ENCODE measurements around the gene METTL18.
A peak's percentile ranks its signal among the peaks of the same experiment; 100 is the strongest.
"Not testable (repeated sequence)": the region's sequence is repeated elsewhere in the genome, so short reads cannot be mapped to it uniquely, and the experiment has no call there.

Gene METTL18

DNA sequence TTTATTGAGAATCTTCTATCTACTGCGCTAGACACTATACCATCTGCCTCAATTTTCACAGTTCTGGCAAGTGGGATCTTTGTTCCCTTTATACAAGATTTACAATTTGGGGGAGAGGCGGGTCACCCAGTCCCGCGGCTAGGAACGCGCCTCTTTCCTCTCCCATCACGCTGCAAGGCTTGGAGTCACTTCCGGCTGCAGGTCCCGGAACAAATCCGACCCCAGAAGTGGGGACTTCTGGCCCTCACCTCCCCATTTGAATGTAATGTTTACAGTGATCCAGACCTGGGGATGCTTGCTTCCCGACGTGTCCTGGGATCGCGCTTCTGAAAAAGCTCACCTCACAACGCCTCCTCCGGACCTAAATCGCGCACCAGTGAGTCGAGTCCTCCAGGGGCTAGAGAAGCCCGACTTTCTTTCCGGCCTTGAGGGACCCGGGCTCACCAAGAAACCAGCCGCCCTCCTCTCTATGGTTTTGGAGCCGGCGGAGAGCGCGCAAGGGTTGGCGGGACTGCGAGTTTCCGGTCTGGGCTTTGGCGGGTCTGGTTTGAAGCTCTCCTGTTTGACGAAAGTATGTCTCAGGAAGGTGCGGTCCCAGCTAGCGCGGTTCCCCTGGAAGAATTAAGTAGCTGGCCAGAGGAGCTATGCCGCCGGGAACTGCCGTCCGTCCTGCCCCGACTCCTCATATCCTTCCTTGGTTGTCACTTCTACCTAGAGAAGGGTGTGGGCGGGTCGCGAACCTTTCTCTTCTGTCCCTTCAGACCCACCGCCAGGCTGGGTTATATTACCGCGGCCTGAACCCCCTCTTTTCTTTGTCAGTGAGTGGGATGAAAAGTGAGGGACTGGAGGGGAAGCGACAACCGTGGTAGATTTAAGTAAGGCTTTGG is at the start of gene METTL18:
METTL18 (minus strand) TSS at position 378 of the 887 bp plus-strand sequence. CDS start 1,212 bp downstream, outside the sequence.
- peak; percentile 96 to 99 (median 98) for DNase-seq

DNA sequence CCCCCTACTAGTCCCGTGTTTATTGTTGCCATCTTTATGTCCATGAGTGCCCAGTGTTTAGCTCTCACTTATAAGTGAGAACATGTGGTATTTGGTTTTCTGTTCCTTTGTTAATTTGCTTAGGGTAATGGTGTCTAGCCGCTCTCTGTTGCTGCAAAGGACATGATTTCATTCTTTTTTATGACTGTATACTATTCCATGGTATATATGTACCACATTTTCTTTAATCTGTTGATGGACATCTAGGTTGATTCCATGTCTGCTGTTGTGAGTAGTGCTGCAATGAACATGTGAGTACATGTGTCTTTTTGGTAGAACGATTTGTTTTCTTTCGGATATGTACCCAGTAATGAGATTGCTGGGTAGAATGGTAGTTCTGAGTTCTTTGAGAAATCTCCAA is 44.2 kb upstream of the METTL18 start:
- no peak for DNase-seq

DNA sequence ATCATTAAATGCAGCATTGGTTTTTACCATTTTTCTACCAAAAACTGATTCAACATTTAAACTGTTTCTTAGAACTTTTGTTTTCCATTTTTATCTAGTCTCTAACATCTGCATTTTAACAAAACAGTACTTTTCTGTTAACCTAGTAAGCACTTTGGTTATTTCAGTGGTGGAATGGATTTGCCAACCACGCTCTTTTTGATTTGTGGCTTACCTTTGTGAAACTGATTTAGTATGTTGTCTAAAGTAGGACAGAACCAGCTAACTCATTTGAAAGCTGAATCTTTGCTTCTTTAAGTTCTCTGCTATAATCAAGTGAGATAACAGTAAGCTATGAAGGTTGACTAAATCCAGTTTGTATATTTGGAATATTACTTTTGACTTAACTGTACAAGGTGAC is 41.5 kb upstream of the METTL18 start:
- DNase-seq, result no peak

DNA sequence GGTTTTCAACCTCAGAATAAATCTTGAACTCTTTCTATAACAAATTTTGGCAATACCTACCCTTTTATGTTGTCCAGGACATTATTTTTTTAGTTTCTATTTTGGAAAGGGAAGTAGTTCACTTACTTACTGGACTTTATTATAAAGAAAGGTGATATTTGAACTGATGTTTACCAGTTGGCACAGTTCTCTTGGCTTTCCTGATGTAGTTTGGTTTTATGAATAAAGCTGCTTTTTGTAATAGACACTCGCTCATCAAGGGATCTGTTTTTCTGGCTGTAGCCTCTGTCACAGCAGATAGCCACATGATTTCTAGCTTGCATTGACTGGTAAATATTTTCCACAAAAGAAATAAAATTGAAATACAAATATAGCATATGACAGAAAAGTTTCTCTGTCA is 40.9 kb upstream of the METTL18 start:
- no peak for DNase-seq

DNA sequence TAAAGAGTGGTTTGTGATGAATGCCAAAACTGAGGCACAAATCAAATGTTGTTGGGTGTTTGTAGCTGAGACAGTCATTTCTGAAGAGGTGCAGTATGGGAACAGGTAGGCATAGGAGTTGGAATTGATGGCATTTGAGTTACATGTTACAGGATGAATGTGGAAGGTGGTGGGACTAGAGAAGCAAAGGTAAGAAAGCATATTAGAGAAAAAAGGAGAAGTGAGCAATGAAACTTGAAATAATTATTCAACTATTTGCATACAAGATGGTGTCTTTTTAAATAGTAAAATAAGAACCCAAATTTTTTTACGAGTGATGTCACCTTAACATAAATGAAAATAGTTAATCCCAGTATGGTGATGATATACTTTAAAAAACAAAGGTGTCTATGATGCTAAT is 40.2 kb upstream of the METTL18 start:
- DNase-seq, result no peak

DNA sequence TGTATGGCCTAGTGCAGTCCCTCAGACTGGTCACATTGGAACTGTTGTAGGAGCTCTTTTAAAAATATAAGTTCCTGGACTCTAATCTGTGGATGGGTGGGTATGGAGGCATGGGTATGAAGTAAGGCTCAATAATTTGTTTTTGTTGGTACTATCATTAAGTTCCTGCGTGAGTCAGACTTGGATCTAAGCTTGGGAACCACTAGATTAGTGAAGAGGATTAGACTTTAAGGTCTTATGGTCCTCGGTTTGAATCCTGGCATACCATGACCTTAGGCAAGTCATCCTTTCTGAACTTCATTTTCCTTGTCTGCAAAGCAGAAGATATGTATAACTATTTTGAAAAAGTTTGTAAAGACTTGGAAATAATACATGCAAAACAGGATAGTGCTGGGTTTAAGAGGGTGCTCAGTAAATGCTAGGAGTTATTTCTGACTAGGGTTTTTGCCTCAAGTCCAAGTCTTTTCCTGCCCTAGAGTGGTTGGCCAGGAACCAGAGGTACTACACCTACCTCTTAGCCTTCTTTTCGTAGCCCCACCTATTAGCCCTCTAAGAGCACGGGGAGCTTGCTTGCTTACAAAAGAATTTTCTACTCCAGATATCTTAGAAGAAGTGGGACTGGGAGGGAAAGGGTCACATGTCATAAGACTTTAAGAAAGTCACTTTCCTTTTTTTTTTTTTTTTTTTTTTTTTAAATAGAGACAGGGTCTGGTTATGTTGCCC is 38.6 kb upstream of the METTL18 start:
- no peak for DNase-seq

DNA sequence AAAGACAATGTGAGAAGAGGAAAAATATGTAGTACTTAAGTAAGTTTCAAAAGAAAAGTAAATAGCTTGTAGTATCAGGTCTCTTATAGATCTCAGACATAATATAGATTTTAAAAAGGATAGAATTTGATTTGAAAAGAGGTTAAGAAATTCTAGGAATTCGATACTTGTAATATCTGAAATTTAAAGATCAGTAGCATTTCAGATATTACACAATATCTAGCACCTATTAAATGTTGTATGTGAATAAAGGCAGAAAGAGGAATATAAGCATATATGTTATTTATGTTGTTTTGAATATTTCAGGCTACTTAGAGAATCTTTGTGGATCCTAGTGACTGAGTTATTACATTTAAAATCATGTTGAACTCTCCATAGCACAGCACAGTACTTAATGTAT is 35.0 kb upstream of the METTL18 start:
- DNase-seq, result no peak

DNA sequence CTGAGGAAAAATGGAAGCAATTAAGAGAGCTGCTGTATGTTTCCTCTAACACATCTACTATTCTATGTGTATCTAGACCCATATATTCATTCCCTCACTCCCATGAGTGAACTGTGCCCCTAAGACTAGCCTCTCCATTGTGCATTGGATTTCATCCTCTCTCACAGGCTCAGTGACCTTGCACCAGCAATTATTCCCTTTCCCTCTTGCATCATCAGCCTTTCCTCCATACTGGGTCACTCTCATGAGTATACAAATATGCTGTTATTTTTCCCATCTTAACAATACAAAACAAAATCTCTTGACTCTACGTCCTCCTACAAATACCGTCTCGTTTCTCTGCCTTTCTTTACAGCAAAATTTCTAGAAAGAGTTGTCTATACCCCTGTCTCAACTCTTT is 29.4 kb upstream of the METTL18 start:
- DNase-seq, result no peak

DNA sequence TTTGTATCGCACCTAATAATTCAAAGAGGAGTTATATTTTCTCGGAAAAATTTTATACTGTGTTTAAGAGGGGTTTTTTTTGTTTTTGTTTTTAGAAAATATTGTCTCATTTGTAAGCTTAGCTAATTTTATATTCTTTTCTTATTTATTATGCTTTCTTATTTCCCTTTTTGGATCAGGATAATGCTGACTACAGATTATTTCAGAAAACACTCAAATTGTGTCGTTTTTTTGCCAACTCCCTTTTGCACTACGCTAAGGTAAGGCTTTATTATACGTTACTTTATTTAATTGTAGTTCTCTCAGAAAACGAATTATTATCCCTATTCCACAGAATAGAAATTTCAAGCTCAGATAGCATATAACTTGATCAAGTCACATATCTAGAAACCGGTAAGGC is 26.8 kb upstream of the METTL18 start:
- no peak for DNase-seq

DNA sequence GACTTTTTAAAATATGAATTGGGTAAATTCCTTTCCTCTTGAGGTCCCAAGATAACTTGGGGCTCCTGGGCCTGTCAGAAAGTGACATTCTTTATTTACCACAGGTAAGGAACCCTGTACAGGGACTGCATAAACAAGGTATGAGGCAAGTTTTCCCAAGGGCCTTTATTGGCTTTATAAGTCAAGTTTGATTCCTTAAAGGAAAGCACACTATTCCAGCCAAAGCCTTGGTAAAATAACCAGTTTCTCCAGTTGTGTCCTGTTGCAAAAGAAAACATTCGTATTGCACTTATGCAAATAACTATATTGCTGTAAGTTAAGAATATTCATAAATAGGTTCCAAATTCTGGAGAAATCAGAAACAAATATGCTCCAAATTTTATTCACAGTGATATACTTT is 21.9 kb upstream of the METTL18 start:
- no peak for DNase-seq

DNA sequence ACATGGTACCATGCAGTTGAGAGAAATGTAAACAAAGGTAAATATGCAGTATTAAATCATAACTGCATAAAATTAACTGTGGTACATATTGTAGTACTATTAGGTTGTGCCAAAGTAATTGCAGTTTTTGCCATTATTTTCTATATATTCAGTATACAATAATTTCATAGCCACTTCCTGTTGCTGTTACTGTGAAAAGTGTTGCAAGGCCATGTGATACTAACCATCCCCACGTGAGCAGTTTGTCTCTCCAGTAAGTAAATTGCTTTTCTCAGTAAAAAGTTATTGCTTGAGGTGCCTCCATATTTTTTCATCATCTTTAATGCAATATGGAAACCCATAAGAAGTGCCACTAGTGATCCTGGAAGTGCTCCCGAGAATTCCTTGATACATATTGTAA is 19.6 kb upstream of the METTL18 start:
- DNase-seq, result no peak

DNA sequence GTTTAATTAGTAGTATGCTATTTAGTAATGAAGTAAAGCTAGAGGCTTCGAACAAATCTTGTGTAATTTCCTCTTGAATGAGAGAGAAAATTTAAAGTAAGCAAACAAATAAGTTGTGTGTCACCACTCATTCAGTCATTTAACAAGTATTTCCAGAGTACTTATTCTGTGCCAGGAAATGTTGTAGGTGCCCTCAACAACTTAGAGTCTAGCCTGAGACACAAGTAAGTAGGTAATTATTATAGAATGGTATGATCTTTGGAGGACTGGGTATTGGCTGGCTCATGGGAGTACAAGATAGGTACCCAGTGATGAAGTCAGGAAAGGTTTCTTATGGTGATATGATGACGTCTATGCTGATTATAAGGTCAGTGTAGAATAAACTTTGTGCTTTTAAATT is 17.4 kb upstream of the METTL18 start:
- DNase-seq, result no peak

DNA sequence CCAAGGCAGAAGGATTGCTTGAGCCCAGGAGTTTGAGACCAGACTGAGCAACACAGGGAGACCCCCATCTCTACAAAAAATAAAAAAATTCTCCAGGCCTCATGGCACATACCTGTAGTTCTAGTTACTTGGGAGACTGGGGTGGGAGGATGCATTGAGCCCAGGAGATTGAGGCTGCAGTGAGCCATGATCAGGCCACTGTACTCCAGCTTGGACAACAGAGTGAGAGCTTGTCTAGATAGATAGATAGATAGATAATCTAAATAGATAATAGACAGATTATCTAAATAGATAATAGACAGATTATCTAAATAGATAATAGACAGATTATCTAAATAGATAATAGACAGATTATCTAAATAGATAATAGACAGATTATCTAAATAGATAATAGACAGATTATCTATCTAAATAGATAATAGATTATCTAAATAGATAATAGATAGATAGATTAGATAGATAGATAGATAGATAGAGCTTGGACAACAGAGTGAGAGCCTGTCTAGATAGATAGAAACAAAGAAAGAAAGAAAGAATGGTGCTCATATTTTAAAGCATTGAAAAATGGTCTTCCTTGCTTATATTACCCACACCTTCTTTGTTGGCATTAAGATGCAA is 16.8 kb upstream of the METTL18 start:
- DNase-seq, result not testable (repeated sequence)

DNA sequence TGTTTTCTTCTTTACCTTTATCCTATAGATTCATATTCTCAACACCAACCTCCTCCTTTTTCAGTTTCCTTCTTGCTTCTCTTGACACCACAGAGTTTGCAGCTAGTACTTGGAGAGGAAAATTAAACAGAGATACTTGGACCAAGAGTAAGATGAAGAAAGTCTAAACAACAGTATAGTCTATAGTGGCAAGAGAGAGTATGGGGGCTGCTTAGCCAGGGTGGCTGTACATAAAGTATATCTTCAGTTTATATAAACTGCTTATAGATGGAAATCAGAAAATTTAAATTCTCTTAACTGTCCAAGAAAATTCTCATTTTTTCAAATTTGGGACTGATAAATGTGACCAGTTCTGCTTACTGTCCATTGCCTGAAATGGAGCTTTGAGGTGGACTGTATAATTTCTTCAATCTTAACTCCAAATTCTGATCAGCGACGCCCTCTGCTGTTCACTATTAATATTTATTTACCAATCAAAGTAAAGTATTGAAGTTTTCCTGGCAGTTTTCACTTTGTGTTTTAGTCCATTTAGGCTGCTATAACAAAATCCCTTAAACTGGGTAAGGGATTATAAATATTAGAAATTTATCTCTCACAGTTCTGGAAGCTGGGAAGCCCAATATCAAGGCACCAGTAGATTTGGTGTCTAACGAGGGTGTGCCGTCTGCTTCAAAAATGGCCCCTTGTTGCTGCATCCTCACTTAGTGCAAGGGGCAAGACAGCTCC is 14.8 kb upstream of the METTL18 start:
- DNase-seq, result peak in 2 of 3 experiments; percentile 61 to 73

DNA sequence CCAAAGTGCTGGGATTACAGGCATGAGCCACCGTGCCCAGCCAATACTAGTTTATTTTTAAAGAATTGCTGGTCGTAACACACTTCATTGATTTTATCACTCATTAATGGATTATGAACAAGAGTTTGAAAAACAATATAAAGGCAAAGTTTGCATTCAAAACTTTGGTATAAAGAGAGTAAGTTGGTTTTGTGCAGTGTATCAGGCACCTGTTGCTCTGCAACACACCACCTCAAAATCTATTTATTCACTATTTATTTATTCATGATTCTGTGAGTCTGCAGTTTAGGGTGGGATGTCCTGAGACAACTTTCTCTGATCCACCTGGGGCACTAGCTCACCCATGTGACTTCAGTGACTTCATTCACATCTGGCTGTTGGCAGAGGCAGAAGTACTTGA is 10.2 kb upstream of the METTL18 start:
- no peak for DNase-seq

DNA sequence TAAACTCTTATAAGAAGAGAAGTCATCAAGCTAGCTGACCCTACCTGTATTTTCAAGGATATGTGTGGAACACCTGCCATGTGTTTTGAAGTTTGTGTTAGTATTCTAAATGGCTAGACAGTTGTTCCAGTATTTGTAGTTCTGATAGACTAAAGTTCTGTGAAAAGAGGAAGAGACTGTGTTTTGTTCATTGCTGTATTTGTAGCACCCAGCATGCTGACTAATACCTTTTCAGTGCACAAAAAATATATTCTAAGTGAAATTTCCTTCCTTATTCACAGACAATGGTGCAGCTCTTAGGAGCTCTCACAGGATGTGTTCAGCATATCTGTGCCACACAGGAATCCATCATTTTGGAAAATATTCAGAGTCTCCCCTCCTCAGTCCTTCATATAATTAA is 8.2 kb upstream of the METTL18 start:
- DNase-seq, result no peak

DNA sequence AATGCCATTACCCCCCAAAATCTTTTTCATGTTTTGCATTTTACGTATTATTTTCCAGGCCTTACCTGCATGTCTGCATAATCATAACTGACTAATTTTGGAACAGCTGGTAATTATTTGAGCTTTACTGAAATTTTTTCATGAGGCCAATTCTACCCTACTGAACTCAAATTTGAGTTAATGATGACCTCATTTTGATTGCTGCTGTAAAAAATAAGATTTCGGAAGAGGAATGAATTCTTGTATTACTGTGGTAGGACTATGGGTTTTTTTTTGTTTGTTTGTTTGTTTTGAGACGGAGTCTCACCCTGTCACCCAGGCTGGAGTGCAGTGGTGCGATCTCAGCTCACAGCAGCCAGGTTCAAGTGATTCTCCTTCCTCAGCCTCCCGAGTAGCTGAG is 2.6 kb upstream of the METTL18 start:
- no peak for DNase-seq

DNA sequence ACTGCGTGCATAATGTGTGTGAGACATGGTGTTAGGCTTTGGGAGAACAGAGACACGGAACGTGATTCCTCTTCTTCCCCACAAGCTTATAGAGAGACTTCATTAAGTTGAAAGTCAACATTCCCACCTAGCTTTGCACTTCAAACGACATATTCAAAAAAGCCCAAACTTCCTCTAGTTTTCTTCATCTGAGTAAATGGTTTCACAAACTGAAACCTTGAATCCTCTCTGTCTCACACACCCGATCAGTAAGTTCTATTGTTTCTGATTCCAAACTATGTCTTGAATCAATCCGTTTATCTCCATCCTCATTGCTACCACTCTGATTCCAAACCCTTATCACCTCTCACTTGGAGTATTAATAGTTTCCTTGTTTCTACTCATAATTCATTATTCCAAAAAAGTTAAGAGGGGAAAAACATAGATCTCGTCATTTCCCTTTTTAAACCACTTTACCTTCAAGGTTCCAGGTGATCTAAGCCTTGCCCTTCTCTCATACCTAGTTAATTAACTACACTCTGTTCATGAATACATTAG is 1.6 kb upstream of the METTL18 start:
- no peak for DNase-seq

DNA sequence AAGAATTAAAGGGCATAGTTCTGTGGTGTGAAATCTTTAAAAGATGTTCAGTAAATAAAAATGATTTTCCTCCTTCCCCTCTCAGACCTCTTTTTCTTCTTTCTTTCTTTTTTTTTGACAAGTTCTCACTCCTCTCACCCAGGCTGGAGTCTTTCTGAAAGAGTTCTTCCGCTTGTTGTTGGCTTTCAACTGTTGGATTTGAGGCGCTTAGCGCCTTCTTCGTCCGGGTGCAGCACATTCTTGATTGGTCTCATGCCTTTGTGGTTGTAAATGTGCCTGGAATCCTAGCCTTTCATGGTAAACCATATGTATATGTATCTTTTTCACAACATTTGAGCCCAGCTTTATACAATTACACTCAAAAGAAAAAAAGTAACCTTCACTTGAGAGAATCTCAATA is 980 bp upstream of the METTL18 start:
- peak in 1 of 3 experiments; percentile 30 for DNase-seq

DNA sequence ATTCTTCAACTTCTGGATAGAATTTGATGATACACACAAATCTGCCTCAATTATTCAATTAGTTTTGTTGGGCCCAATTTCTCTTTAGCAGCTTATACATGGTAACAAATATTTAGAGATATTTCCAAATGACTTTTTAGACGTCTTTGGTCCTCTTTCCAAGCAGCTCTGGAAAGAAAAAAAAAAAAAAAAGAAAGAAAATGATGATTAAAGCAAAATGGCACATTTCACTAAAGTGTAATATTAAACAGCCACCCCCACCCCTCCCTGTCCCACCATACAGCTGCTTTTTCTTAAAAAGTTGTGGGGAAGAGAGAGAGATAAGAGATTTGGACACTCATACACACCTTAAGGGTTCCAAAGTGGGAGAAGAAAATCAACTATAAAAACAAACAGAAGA is 977 bp downstream of the METTL18 start:
- DNase-seq, result no peak

DNA sequence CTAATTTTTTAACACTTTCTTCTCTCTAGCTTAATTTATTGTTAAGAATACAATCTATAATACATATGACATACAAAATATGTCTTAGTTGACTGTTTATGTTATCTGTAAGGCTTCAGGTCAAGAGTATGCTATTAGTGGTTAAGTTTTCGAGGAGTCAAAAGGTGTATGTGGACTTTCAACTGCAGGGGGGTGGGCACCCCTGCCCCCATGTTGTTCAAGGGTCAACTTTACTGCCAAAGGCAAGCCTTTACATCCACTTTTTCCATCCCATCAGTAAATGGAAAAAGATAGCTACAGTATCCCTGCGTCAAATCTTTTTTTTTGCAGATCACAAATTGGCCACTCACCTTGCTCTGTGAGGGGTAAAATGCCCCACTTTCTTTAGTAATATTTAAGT is 6.3 kb downstream of the METTL18 start:
- DNase-seq, result no peak

DNA sequence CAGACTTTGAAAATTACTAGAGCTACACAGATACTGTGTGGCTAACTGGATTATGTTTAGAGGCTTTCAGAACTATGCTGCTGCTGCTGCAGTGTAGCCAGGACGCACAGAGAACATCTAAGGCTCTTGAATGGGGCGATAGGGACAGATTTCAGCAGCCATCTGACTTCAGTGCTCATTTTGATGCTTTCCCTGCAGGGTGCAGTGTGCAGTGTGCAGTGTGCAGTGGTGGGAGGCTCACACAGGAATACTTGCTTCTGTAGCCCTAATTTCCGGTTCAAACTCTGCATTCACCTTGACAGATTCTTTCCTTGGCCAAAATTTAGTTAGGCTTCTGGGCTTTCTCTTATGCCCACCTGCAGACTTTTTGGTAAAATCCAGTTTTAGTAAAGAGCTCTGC is 7.7 kb downstream of the METTL18 start:
- DNase-seq, result no peak

DNA sequence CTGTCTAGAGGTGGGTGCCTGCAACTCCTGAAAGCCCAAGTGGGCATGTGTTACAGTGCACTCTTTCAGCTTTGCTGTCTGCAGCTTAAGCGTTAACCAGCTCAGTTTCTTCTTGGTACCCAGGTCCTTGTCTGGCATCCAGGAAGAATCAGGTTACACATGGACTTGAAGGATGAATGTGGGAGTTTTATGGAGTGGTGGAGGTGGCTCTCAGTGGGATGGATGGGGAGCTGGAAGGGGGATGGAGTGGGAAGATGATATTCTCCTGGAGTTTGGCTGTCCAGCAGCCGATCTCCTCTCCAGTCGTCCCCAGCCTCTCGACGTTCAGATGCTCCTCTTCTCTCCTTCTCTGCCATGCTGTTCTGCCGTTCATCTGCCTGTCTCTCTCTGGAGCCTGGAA is 9.4 kb downstream of the METTL18 start:
- DNase-seq, result no peak

Measured in NCI-H1417 (cell line).